ENCODE measurements around the gene MSRB2. TPM values are rescaled to one million over a fixed set of nuclear protein-coding genes. Genes with fewer than 3 reads are reported as not detected.

The MSRB2 gene
- total RNA-seq, 1 donor: 15.1 TPM

DNA sequence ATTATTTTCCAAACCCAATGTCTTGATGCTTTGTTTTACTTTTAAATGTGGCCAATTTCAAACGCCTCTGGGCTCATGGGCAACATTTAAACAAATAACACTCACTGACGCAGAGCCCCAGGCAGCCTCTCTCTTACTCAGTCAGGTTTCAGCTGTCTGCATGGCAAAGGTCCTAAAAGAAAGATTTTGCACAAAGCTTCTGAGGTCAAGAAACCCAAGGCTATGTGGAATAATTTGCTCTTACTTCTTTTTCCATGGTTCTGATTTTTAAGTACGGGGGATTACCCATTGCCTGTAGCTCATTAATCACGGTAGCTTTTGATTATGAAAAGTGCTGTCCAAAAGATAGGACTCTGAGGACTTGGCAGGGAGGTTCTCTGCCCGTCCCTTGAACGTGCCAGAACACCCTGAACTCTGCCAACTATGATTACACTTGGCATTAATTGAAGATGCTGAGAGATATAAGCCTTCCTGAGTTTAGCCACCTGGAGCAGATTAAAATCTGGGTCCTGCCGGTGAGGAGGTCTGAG, 14.1 kb upstream of the MSRB2 start:
- no peak for DNase-seq (ENCODE audit: low read depth)
- TF ChIP-seq, protein P1, sequence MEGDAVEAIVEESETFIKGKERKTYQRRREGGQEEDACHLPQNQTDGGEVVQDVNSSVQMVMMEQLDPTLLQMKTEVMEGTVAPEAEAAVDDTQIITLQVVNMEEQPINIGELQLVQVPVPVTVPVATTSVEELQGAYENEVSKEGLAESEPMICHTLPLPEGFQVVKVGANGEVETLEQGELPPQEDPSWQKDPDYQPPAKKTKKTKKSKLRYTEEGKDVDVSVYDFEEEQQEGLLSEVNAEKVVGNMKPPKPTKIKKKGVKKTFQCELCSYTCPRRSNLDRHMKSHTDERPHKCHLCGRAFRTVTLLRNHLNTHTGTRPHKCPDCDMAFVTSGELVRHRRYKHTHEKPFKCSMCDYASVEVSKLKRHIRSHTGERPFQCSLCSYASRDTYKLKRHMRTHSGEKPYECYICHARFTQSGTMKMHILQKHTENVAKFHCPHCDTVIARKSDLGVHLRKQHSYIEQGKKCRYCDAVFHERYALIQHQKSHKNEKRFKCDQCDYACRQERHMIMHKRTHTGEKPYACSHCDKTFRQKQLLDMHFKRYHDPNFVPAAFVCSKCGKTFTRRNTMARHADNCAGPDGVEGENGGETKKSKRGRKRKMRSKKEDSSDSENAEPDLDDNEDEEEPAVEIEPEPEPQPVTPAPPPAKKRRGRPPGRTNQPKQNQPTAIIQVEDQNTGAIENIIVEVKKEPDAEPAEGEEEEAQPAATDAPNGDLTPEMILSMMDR (IDR thresholded peaks at IDR 0.05; ENCODE audit: insufficient read depth, low read depth, low read length): no peak
- no peak overlapping the region for H3K4me3 ChIP-seq (ENCODE audit: low read depth, low read length)

DNA sequence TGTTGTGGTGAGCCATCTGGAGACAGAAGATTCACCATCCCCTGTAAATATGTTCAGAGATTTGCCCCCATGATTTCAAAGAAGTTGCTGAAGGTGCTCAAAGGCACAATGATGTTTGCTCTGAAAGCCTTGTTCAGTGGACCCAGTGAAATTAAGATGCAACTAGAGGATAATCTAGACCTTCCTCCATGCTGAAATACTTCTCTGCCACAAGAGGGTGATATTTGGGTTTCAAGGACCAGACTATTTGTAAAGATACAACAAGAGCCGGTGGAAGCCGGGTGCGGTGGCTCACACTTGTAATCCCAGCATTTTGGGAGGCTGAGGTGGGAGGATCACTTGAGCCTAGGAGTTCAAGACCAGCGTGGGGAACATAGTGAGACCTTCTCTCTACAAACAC, 13.5 kb upstream of the MSRB2 start:
- peak; percentile 33 for DNase-seq (ENCODE audit: low read depth)
- TF ChIP-seq, protein P1 (IDR thresholded peaks at IDR 0.05; ENCODE audit: insufficient read depth, low read depth, low read length): peak; percentile 34
- no peak overlapping the region for H3K4me3 ChIP-seq (ENCODE audit: low read depth, low read length)

DNA sequence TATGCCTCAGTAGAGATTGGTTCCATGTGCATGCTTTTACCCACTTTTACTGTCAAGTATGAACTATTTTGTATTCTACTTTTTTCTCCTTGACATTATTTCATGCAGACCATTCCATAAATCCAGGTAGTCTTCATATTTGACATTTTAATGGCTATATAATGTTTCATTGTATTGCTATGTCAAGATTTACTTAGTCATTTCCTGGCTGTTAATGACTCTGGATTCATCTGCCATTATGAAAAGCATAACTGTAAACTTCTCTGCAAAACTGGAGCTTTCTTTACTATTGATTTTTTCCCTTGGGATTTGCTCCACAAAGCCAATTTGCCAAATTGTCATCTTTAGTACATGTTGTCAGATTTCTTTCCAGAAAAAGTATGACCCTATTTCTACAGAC, 6.8 kb upstream of the MSRB2 start:
- TF ChIP-seq, protein P1 (IDR thresholded peaks at IDR 0.05; ENCODE audit: insufficient read depth, low read depth, low read length): no peak
- H3K4me3 ChIP-seq (ENCODE audit: low read depth, low read length): no peak overlapping the region
- no peak for DNase-seq (ENCODE audit: low read depth)

DNA sequence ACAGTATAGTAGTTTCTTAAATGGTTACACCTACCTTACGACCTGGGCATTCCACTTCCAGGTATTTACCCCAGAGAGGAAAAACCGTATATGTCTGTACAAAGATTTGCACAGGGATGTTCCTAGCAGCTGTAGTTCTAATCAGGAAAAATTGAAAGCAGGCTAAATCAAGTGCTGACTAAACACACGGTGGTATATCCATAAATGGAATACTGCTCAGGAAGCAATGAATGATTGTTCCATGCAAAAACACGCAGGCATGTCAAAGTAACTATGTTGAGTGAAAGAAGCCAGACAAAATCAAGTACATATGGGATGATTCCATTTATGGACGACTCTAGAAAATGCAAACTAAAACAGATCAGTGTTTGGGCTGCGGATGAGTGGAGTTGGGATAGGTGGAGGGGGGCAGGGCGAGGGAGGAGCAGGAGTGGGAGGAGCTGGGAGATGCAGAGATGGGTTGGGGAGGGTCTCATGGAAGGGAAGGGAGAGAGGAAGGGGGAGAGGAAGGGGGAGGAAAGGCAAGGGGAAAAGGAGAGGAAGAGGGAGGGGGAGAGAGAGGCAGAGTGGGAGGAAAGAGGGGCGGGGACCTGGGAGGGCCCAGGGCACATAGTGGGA, 484 bp upstream of the MSRB2 start:
- TF ChIP-seq, protein P1 (IDR thresholded peaks at IDR 0.05; ENCODE audit: insufficient read depth, low read depth, low read length): no peak
- no peak for DNase-seq (ENCODE audit: low read depth)
- H3K4me3 ChIP-seq (ENCODE audit: low read depth, low read length): peak overlapping the region; percentile 79

DNA sequence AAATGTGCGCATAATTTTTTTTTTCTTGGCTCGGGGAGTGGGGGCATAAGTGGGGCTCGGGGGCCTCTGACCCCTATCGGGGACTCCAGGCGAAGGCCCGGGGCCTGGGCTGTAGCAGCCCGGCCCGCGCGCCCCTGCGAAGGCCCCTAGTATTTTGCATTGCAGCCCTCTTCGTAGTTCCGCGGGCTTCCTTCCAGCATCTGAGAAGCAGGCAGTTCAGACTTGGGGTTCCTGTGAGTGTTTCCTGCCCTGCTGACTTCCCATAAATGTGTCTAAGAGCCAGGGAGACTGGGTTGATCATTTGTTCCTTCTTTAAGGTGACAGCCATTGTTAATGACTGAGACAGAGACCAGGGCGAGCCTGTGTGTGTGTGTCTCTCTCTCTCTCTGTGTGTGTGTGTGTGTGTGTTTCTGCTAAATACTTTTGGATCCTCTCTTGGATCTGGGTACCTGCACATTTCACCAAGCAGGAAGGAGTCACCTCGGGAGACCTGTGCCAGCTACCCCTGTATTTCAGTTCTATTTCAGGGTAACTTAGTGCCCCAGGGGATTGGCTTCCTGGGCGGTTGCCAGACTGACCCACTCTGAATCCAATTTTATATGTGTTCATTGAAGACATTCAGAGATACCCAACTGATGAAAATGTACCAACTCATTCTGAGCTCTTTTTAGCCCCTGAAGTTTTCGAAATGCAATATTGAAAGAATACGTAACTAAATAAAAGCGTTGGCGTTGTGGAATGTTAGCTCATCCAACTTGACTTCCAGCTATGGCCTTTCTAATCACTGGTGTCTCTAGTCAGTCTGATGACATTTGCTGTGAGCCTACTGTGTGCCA, 805 bp downstream of the MSRB2 start:
- peak overlapping the region; percentile 79 for H3K4me3 ChIP-seq (ENCODE audit: low read depth, low read length)
- DNase-seq (ENCODE audit: low read depth): peak; percentile 75
- TF ChIP-seq, protein P1 (IDR thresholded peaks at IDR 0.05; ENCODE audit: insufficient read depth, low read depth, low read length): no peak

DNA sequence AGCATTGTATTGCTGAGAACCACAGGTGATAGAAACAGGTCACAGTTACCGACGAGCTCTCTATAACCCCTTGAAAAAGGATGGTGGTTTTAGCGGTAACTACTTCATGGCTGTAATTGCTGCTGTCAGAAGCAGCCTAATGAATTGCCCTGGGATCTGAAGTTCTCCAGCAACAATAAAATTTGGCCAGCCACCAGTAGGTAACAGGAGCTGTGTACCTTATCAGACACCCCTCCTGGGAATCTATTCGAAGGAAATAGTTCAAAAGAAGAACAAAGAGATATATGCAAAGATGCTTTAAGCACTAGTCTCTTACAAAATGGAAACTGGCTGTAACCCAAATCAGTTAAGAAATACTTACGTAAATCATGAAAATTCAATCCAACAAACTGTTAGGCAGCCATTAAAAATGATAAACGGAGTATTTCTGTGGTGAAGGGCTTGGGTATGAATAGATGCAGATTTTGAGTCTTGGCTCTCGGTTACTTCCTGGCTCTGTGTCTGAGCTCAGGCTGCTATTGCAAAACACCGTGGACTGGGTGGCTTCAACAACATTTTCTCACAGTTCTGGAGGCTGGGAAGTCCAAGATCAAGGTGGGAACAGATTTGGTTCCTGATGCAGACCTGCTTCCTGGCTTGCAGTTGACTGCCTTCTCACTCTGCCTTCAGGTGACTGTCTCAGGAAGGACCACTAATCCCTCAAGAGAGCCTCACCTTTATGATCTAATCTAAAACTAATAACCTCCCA, 1.6 kb downstream of the MSRB2 start:
- peak overlapping the region; percentile 79 for H3K4me3 ChIP-seq (ENCODE audit: low read depth, low read length)
- DNase-seq (ENCODE audit: low read depth): peak; percentile 94
- TF ChIP-seq, protein P1 (IDR thresholded peaks at IDR 0.05; ENCODE audit: insufficient read depth, low read depth, low read length): no peak

Measured in fibroblast of villous mesenchyme (primary cell).